K562 (cell line): ENCODE results near the gene VPS11. TPM values are rescaled to one million over a fixed set of nuclear protein-coding genes. Genes with fewer than 3 reads are reported as not detected.

Source experiments
- ATF7 ChIP-seq: fragments of 450-650 bp; IDR thresholded peaks from 2 replicates; pipeline ENCODE4 v1.7.1; 2014; ENCODE audit warnings: mild to moderate bottlenecking, moderate library complexity
- FOXJ2 ChIP-seq: fragments of 200-800 bp; sonication (Bioruptor generic); IDR thresholded peaks from 2 replicates; pipeline ENCODE4 v1.6.1; 2016; ENCODE audit warnings: missing genetic modification characterization, missing compliant biosample characterization
- HNRNPUL1 ChIP-seq: fragments of 200-400 bp; formaldehyde crosslinking; IDR thresholded peaks from 2 replicates; pipeline ENCODE4 v1.6.1; 2017; ENCODE audit warnings: low read length
- MLLT1 ChIP-seq, 2 experiments: fragments of 450-650 bp; IDR thresholded peaks; 2 replicates each; pipeline ENCODE4 v1.6.1; 2016
- NRF1 ChIP-seq, 2 experiments: fragments of 450-650 bp; IDR thresholded peaks in 1 of 2; conservative IDR thresholded peaks in 1 of 2; 2 replicates each; pipeline ENCODE4 v1.6.1; 2014; ENCODE audit warnings: mild to moderate bottlenecking in 2 of 2
- PREB ChIP-seq: sonication (generic); formaldehyde crosslinking; IDR thresholded peaks from 2 replicates; pipeline ENCODE4 v1.8.1; 2023; ENCODE audit warnings: mild to moderate bottlenecking, missing genetic modification reagents
- RFX5 ChIP-seq: IDR thresholded peaks from 2 replicates; pipeline ENCODE4 v1.6.1; 2011; ENCODE audit warnings: low read depth, mild to moderate bottlenecking, improper control_type of control experiment, low read length
- SAP30 ChIP-seq: fragments of 200-600 bp; sonication (generic); IDR thresholded peaks from 2 replicates; pipeline ENCODE4 v1.6.1; 2012; ENCODE audit warnings: borderline replicate concordance, low read depth, mild to moderate bottlenecking, moderate library complexity, low read length, control low read depth, inconsistent platforms; ENCODE audit not compliant: insufficient read depth, poor library complexity, severe bottlenecking
- polyA plus RNA-seq, 8 experiments: library from polyadenylated mRNA; depleted of rRNA in 4 of 8; stranded (reverse) in 5 of 8; unstranded in 3 of 8; fragments of >200 nt; fragmentation: Nextera tagmentation in 2 of 8; fragmentation: Illumina TruSeq in 1 of 8; extraction: Ambion mirVana in 2 of 8; extraction: Trizol in 1 of 8; gene quantifications; 2 replicates each; pipeline versions ENCODE4 v1.2.1 to v1.2.3, GENCODE V29; 2011 to 2014; ENCODE audit warnings: inconsistent platforms in 1 of 8, missing spikeins in 1 of 8
- total RNA-seq, 7 experiments: library from RNA; depleted of rRNA in 6 of 7; stranded (reverse); fragments of >200 nt in 6 of 7; fragmentation: Illumina TruSeq in 2 of 7; extraction: Trizol in 2 of 7; gene quantifications; 2 replicates each; pipeline versions ENCODE4 v1.2.1 to v1.2.3, GENCODE V29; 2011 to 2021; ENCODE audit warnings: low replicate concordance in 1 of 7
- TF ChIP-seq, protein P1 (sequence below): fragments of 450-650 bp; IDR thresholded peaks from 2 replicates; pipeline ENCODE4 v1.6.1; 2016; ENCODE audit warnings: mild to moderate bottlenecking, moderate library complexity

The VPS11 gene
- total and polyA plus RNA-seq, 9 of the 15 experiments (the other 6 are each of a cell fraction or from before 2014, with no cell fraction given) = 14.1 to 35.5 (median 27.5) TPM

DNA sequence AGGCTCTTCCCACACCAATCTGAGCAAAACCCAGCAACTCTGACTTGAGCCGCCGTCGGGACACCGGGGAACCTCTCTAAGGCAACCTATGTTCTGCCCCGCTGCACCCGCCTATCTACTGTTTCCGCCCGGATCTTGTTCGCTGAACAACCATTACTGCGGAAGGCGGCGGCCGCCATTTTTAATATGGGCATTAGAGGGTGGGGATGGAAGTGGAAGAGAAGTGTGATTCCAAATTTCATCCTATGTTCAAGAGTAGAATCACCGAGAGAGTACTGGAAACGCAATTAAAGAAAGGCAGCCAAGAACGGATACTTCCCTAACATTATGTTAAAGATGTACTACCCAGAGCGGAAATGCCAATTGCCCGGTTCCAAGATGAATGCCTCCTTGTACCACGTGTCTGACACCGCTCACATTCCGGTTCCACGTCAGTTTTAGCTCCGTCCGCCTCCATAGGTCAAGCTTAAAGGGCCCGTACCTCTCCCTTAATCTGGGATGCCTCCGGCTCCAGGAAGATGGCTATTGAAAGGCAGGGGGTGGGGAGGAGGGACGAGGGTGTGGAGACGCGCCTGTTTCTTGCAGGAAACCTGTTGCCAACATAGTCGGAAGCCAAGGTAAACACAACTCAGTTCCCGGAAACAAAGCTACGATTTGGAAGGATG is 34.3 kb downstream of the VPS11 start, which contains the start of gene DPAGT1 (continued):
- TF ChIP-seq, protein P1, sequence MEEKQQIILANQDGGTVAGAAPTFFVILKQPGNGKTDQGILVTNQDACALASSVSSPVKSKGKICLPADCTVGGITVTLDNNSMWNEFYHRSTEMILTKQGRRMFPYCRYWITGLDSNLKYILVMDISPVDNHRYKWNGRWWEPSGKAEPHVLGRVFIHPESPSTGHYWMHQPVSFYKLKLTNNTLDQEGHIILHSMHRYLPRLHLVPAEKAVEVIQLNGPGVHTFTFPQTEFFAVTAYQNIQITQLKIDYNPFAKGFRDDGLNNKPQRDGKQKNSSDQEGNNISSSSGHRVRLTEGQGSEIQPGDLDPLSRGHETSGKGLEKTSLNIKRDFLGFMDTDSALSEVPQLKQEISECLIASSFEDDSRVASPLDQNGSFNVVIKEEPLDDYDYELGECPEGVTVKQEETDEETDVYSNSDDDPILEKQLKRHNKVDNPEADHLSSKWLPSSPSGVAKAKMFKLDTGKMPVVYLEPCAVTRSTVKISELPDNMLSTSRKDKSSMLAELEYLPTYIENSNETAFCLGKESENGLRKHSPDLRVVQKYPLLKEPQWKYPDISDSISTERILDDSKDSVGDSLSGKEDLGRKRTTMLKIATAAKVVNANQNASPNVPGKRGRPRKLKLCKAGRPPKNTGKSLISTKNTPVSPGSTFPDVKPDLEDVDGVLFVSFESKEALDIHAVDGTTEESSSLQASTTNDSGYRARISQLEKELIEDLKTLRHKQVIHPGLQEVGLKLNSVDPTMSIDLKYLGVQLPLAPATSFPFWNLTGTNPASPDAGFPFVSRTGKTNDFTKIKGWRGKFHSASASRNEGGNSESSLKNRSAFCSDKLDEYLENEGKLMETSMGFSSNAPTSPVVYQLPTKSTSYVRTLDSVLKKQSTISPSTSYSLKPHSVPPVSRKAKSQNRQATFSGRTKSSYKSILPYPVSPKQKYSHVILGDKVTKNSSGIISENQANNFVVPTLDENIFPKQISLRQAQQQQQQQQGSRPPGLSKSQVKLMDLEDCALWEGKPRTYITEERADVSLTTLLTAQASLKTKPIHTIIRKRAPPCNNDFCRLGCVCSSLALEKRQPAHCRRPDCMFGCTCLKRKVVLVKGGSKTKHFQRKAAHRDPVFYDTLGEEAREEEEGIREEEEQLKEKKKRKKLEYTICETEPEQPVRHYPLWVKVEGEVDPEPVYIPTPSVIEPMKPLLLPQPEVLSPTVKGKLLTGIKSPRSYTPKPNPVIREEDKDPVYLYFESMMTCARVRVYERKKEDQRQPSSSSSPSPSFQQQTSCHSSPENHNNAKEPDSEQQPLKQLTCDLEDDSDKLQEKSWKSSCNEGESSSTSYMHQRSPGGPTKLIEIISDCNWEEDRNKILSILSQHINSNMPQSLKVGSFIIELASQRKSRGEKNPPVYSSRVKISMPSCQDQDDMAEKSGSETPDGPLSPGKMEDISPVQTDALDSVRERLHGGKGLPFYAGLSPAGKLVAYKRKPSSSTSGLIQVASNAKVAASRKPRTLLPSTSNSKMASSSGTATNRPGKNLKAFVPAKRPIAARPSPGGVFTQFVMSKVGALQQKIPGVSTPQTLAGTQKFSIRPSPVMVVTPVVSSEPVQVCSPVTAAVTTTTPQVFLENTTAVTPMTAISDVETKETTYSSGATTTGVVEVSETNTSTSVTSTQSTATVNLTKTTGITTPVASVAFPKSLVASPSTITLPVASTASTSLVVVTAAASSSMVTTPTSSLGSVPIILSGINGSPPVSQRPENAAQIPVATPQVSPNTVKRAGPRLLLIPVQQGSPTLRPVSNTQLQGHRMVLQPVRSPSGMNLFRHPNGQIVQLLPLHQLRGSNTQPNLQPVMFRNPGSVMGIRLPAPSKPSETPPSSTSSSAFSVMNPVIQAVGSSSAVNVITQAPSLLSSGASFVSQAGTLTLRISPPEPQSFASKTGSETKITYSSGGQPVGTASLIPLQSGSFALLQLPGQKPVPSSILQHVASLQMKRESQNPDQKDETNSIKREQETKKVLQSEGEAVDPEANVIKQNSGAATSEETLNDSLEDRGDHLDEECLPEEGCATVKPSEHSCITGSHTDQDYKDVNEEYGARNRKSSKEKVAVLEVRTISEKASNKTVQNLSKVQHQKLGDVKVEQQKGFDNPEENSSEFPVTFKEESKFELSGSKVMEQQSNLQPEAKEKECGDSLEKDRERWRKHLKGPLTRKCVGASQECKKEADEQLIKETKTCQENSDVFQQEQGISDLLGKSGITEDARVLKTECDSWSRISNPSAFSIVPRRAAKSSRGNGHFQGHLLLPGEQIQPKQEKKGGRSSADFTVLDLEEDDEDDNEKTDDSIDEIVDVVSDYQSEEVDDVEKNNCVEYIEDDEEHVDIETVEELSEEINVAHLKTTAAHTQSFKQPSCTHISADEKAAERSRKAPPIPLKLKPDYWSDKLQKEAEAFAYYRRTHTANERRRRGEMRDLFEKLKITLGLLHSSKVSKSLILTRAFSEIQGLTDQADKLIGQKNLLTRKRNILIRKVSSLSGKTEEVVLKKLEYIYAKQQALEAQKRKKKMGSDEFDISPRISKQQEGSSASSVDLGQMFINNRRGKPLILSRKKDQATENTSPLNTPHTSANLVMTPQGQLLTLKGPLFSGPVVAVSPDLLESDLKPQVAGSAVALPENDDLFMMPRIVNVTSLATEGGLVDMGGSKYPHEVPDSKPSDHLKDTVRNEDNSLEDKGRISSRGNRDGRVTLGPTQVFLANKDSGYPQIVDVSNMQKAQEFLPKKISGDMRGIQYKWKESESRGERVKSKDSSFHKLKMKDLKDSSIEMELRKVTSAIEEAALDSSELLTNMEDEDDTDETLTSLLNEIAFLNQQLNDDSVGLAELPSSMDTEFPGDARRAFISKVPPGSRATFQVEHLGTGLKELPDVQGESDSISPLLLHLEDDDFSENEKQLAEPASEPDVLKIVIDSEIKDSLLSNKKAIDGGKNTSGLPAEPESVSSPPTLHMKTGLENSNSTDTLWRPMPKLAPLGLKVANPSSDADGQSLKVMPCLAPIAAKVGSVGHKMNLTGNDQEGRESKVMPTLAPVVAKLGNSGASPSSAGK = no peak; the same call in 1 of the 2 replicates
- no peak for TF ChIP-seq RFX5
- TF ChIP-seq HNRNPUL1 = no peak
- TF ChIP-seq MLLT1 (IDR thresholded peaks at IDR 0.05) = peak in 1 of 2 experiments; percentile 37; a peak in 1 of 4 replicates
- 0 out of 4 replicates have a peak, but pooled peaks of 1 of the 2 experiments have one; percentile 14 for TF ChIP-seq NRF1 (conservative IDR thresholded peaks at IDR 0.05 in 1 of 2, IDR thresholded peaks at IDR 0.05 in 1 of 2)
- peak; percentile 67 for TF ChIP-seq ATF7
- peak; percentile 88 for TF ChIP-seq SAP30
- TF ChIP-seq PREB (CRISPR knock-in tag) = 0 out of 2 replicates have a peak, but pooled peaks have one; percentile 1
- peak; percentile 78 for TF ChIP-seq FOXJ2
